Dendritic cell treated with granulocyte-macrophage colony-stimulating factor and Interleukin-4, amounts not matched to agents 40 ng/mL and 50 ng/mL, for 4 days (primary cell): ENCODE measurements around the gene ADO.

ENCODE experiments used
- H3K27ac Mint-ChIP-seq: one replicate; pipeline ENCODE4 v1.8.0; 2022; ENCODE audit warnings: mild to moderate bottlenecking, mixed read lengths
- H3K27me3 Mint-ChIP-seq: one replicate; pipeline ENCODE4 v1.8.0; 2022; ENCODE audit warnings: mild to moderate bottlenecking, mixed read lengths
- H3K36me3 Mint-ChIP-seq: one replicate; pipeline ENCODE4 v1.8.0; 2022; ENCODE audit warnings: low read depth, mixed read lengths
- H3K4me1 Mint-ChIP-seq: one replicate; pipeline ENCODE4 v1.8.0; 2022; ENCODE audit warnings: low read depth, mixed read lengths
- H3K4me3 Mint-ChIP-seq: one replicate; pipeline ENCODE4 v1.8.0; 2022; ENCODE audit warnings: mild to moderate bottlenecking, moderate library complexity, mixed read lengths
- H3K9me3 Mint-ChIP-seq: one replicate; pipeline ENCODE4 v1.8.0; 2022; ENCODE audit warnings: mixed read lengths
- intact Hi-C: fragments of 100-400 bp; cut with micrococcal nuclease; formaldehyde crosslinking; loops from one replicate; pipeline ENCODE4 v1.15.0; 2022

ADO gene

GRCh38 chr10:62804356-62805230, at the start of gene ADO:
TSS of gene ADO (plus strand) at chr10:62804720. CDS start at chr10:62805060, 340 bp downstream.
- Mint-ChIP-seq H3K4me1 (peaks cover 54% of the 10 kb centered on the region), H3K27me3 (peaks cover 5% of the 10 kb centered on the region), H3K36me3 (peaks cover 45% of the 10 kb centered on the region), H3K9me3 (no peaks in the 10 kb centered on the region), H3K27ac (peak within 1 kb of the TSS; percentile 100), H3K4me3 (peak within 1 kb of the TSS; percentile 93)
- intact Hi-C loops: loop anchor here (5.0 kb wide), 2 partner anchors 42 to 57 kb away; no protein-coding TSS in a partner anchor

GRCh38 chr10:62754963-62755362, 49.6 kb upstream of the ADO start:
- no peak overlapping the region for H3K4me3 Mint-ChIP-seq
- peak overlapping the region; percentile 35 for H3K27ac Mint-ChIP-seq
- H3K36me3 Mint-ChIP-seq: peaks cover 6% of the 10 kb centered on the region
- H3K4me1 Mint-ChIP-seq: peaks cover 49% of the 10 kb centered on the region
- H3K9me3 Mint-ChIP-seq: peaks cover 9% of the 10 kb centered on the region
- H3K27me3 Mint-ChIP-seq: no peaks in the 10 kb centered on the region
- intact Hi-C loops: no loop called here

DNA sequence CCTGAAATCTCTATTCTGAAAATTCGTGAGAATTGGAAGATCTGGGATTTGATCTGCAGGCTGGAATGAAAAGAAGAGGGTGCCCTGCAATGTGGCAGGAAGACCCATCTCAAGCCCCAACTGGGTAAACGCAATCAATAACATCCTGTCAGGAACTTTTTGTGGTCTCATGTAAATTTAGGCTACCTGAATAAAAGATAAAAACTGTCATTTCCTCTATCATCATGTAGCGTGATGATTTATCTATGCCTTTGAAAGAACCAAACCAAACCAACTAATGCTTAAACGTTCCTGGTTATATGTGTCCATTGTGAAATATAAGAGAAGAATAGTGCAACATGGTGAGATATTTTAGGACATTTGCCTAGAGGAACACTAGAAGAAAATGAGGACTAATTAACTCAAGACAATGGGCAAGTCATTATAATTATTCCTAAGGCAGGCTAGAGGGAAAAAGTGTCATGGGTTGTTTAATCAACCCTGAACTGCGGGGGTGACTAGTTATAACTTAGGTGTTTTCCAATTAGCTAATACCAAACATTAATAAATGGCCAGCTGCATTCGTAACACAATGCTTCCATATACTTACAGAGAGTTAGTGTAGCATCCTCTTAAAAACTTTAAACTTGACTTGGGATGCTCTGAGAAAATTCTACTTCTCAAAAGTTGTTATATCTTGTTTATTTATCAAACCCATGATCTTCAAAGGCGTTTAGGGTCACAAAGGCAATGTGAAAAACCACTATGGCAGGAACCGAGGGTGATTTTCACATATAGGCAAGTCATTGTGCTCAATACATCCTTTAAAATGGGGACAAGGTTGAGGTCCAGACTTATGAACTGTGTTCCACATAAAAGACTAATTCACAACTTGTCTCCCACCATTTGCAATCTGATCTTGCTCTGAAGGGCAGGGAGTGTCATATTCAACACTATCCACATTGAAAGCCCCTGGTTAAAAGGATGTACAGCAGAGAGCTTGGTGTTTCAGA, 48.6 kb upstream of the ADO start:
- Mint-ChIP-seq H3K9me3 (peaks cover 9% of the 10 kb centered on the region), H3K36me3 (peaks cover 6% of the 10 kb centered on the region), H3K4me3 (no peak overlapping the region), H3K27ac (peak overlapping the region; percentile 48), H3K4me1 (peaks cover 49% of the 10 kb centered on the region), H3K27me3 (no peaks in the 10 kb centered on the region)
- intact Hi-C loops: no loop called here

GRCh38 chr10:62759599-62760175, 44.8 kb upstream of the ADO start:
- Mint-ChIP-seq H3K27me3 (no peaks in the 10 kb centered on the region), H3K9me3 (peaks cover 6% of the 10 kb centered on the region), H3K27ac (peak overlapping the region; percentile 80), H3K4me3 (no peak overlapping the region), H3K36me3 (peaks cover 6% of the 10 kb centered on the region), H3K4me1 (peaks cover 65% of the 10 kb centered on the region)
- intact Hi-C loops: loop anchor here (5.0 kb wide), 1 partner anchor 43 kb away; the partner anchor contains the start of gene ADO

- Mint-ChIP-seq H3K9me3 (no peaks in the 10 kb centered on the region), H3K36me3 (peaks cover 6% of the 10 kb centered on the region), H3K4me3 (peak overlapping the region; percentile 37), H3K4me1 (peaks cover 58% of the 10 kb centered on the region), H3K27ac (peak overlapping the region; percentile 80), H3K27me3 (no peaks in the 10 kb centered on the region)
- intact Hi-C loops: loop anchor here (5.0 kb wide), 1 partner anchor 42 kb away; the partner anchor contains the start of gene ADO
Measured at GRCh38 chr10:62760401-62760800, 44.1 kb upstream of the ADO start.

GRCh38 chr10:62761115-62761514, 43.4 kb upstream of the ADO start:
- H3K27ac Mint-ChIP-seq: peak overlapping the region; percentile 80
- no peaks in the 10 kb centered on the region for H3K9me3 Mint-ChIP-seq

DNA sequence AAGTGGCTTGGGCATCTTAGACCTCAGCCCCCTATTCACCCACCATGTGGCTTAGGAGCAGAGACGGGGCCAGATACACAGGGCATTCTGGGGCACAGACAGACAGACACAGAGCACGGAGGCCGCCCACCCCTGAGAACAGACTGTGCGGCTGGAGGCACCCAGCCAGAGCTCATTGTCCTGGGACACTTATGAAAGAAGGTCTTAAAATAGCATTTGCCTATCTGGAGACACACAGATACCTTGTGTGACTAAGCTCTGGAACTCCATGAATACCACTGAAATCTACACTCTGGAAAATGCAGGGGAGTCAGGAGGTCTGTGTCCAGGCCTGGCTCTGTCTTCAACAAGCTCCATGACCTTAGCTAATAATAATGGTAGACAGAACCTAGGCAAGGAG, 41.4 kb upstream of the ADO start:
- H3K27me3 Mint-ChIP-seq: peaks cover 4% of the 10 kb centered on the region
- H3K9me3 Mint-ChIP-seq: no peaks in the 10 kb centered on the region
- H3K4me1 Mint-ChIP-seq: peaks cover 52% of the 10 kb centered on the region
- H3K27ac Mint-ChIP-seq: no peak overlapping the region
- H3K4me3 Mint-ChIP-seq: no peak overlapping the region
- intact Hi-C loops: loop anchor here (5.0 kb wide), 1 partner anchor 39 kb away; the partner anchor contains the start of gene ADO
- H3K36me3 Mint-ChIP-seq: peaks cover 6% of the 10 kb centered on the region

More at GRCh38 chr10:62761115-62761514, 43.4 kb upstream of the ADO start:
- H3K27me3 Mint-ChIP-seq: no peaks in the 10 kb centered on the region
- peaks cover 51% of the 10 kb centered on the region for H3K4me1 Mint-ChIP-seq
- peaks cover 6% of the 10 kb centered on the region for H3K36me3 Mint-ChIP-seq
- no peak overlapping the region for H3K4me3 Mint-ChIP-seq
- intact Hi-C loops: loop anchor here (5.0 kb wide), 1 partner anchor 41 kb away; the partner anchor contains the start of gene ADO

- peaks cover 51% of the 10 kb centered on the region for H3K4me1 Mint-ChIP-seq
- H3K27me3 Mint-ChIP-seq: peaks cover 4% of the 10 kb centered on the region
- H3K4me3 Mint-ChIP-seq: no peak overlapping the region
- no peaks in the 10 kb centered on the region for H3K9me3 Mint-ChIP-seq
- no peaks in the 10 kb centered on the region for H3K36me3 Mint-ChIP-seq
- no peak overlapping the region for H3K27ac Mint-ChIP-seq
- intact Hi-C loops: loop anchor here (5.0 kb wide), 1 partner anchor 38 kb away; the partner anchor contains the start of gene ADO
Measured at GRCh38 chr10:62764011-62764410, 40.5 kb upstream of the ADO start.

- no peak overlapping the region for H3K4me3 Mint-ChIP-seq
- no peaks in the 10 kb centered on the region for H3K9me3 Mint-ChIP-seq
- H3K27ac Mint-ChIP-seq: no peak overlapping the region
- intact Hi-C loops: no loop called here
- H3K27me3 Mint-ChIP-seq: peaks cover 4% of the 10 kb centered on the region
- no peaks in the 10 kb centered on the region for H3K36me3 Mint-ChIP-seq
- H3K4me1 Mint-ChIP-seq: peaks cover 46% of the 10 kb centered on the region
Measured at GRCh38 chr10:62765726-62766125, 38.8 kb upstream of the ADO start.

DNA sequence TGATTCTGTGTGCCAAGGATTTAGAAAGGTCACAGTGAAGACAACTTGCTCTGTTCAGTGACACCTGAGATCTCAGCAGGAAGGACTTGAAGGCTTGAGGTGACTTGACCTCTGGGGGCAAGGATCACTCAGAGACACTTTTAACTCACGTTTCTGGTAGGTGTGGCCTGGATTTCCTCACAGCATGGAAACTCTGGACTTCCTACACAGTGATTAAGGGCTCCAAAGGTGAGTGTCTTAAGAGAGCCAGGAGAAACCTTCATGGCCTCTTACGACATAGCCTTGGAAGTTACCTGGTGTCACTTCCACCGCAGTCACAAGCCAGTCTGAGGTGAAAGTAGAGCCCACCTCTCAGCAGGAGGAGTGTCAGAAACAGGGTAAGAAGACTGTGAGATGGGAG, 38.1 kb upstream of the ADO start:
- H3K36me3 Mint-ChIP-seq: no peaks in the 10 kb centered on the region
- no peak overlapping the region for H3K27ac Mint-ChIP-seq
- H3K4me1 Mint-ChIP-seq: peaks cover 44% of the 10 kb centered on the region
- no peaks in the 10 kb centered on the region for H3K9me3 Mint-ChIP-seq
- intact Hi-C loops: no loop called here
- H3K4me3 Mint-ChIP-seq: no peak overlapping the region
- peaks cover 4% of the 10 kb centered on the region for H3K27me3 Mint-ChIP-seq

DNA sequence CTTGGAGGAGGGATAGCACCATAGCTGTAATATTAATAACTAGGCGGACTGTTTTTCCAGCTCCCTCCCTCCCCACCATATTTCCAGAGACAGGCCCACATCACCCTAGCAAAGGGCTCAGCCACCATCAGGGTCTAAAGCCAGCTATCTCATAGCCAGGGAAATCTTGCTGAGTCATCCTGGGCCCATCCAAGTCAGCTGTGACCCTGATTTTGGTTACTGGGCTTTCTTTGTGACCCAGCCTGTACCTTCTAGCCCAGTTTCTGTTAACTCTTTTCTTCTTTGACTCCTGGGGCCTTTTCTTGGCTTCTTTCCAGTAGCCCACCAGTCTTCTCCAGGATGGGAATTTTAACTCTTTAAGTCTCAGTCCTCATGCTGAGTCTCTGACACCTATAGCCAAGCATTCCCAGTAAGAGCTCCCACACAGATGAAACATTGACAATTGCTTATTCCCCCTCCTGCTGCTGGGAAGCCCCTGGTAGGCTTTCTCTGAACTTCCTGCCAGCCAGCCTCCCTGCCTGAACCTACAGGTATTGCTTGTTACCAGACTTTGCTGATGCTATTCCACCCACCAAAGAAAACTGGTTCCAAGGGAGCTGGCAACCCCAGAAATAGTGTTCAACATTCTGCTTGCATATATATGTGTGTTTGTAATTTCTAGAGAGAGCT, 34.8 kb upstream of the ADO start:
- Mint-ChIP-seq H3K36me3 (no peaks in the 10 kb centered on the region), H3K9me3 (no peaks in the 10 kb centered on the region), H3K4me3 (no peak overlapping the region), H3K27ac (no peak overlapping the region), H3K4me1 (peaks cover 39% of the 10 kb centered on the region), H3K27me3 (peaks cover 7% of the 10 kb centered on the region)
- intact Hi-C loops: no loop called here

DNA sequence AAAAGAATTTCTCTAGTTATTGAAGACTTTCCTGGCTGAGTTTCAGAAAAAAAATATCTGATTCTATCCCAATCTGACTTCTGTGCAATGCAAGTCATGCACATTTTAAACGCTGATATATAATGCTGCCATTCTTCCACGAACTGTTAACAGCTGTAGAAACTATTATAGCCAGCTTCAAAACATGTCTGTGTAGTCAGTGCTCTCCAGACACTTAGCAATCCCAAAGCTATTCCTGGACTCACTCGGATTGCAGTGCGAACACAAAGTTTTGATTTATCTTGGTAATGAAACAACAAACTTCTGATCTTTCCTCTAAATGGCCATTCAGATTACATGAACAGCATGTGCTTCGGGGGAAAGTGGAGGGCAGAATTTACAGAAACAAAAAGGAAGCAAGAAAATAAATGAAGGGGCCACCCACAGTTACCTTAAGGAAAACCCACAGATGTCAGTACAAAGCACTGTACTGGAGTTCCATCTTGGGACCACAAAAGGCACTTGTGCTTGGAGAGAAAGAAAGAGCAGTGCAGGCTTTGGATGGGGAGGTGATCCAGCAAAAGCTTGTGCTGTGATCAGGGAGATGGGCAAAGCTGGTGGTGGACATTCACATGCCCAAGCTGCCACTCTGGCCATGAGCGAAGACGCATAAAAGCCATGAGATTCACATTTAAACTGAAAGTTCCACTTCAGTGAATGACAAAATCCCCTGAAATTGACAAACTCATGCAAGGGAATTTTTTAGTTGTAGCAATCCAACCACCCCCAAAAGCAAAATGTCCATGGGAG, 32.1 kb upstream of the ADO start:
- no peak overlapping the region for H3K4me3 Mint-ChIP-seq
- H3K27me3 Mint-ChIP-seq: peaks cover 4% of the 10 kb centered on the region
- H3K4me1 Mint-ChIP-seq: peaks cover 35% of the 10 kb centered on the region
- intact Hi-C loops: no loop called here
- H3K36me3 Mint-ChIP-seq: no peaks in the 10 kb centered on the region
- no peak overlapping the region for H3K27ac Mint-ChIP-seq
- no peaks in the 10 kb centered on the region for H3K9me3 Mint-ChIP-seq
